Cardiac fibroblast (primary cell): Measurements from ENCODE around the gene TSPAN14.
"Not testable (repeated sequence)": the region's sequence is repeated elsewhere in the genome, so short reads cannot be mapped to it uniquely, and the experiment has no call there.

Source experiments
- DNase-seq, 2 donors: peaks; one replicate each; pipeline versions ENCODE4 v3.0.0 to v3.0.0-alpha.2; 2010; ENCODE audit warnings: low read depth in 2 of 2
- H3K4me3 ChIP-seq, 2 donors: replicated peaks in 1 of 2; 1 replicate in 1 of 2; 2 replicates in 1 of 2; pipeline ENCODE4 v1.5.1; 2011; ENCODE audit warnings: low read depth in 2 of 2, low read length in 2 of 2, mild to moderate bottlenecking in 2 of 2, moderate library complexity in 1 of 2
- TF ChIP-seq, protein P1 (sequence below): IDR thresholded peaks from one replicate; pipeline ENCODE4 v1.5.1; 2011; ENCODE audit warnings: low read depth, mild to moderate bottlenecking, low read length, inconsistent platforms

The TSPAN14 gene

DNA sequence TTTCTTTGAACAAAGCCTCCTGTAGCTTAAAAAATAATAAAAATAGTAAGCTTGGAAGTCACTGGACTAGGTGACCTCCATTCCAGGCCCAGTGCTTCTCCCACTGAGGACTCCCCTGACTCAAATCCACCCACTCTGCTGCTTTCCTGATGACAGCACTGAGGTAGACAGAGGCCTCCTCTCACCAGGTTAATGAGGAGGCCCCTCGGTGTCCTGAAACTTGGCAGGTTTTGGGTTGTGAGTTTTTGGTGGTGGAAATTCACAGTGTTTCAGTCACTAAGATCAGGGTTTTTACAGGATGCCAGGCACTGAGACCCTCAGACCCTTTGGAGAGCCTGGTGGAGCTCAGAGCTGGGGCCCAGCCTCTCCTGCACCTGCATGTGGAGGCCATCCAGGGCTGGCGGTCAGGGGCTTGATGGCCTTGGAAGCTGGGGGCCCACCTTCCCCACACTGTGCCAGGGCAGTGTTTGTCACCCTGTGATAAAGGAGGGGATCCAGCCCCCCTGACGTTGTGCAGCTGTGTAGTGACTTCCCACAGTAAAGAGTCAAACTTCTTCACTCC, 19.1 kb downstream of the TSPAN14 start:
- TF ChIP-seq, protein P1, sequence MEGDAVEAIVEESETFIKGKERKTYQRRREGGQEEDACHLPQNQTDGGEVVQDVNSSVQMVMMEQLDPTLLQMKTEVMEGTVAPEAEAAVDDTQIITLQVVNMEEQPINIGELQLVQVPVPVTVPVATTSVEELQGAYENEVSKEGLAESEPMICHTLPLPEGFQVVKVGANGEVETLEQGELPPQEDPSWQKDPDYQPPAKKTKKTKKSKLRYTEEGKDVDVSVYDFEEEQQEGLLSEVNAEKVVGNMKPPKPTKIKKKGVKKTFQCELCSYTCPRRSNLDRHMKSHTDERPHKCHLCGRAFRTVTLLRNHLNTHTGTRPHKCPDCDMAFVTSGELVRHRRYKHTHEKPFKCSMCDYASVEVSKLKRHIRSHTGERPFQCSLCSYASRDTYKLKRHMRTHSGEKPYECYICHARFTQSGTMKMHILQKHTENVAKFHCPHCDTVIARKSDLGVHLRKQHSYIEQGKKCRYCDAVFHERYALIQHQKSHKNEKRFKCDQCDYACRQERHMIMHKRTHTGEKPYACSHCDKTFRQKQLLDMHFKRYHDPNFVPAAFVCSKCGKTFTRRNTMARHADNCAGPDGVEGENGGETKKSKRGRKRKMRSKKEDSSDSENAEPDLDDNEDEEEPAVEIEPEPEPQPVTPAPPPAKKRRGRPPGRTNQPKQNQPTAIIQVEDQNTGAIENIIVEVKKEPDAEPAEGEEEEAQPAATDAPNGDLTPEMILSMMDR, result no peak
- no peak overlapping the region for H3K4me3 ChIP-seq
- DNase-seq, result no peak

DNA sequence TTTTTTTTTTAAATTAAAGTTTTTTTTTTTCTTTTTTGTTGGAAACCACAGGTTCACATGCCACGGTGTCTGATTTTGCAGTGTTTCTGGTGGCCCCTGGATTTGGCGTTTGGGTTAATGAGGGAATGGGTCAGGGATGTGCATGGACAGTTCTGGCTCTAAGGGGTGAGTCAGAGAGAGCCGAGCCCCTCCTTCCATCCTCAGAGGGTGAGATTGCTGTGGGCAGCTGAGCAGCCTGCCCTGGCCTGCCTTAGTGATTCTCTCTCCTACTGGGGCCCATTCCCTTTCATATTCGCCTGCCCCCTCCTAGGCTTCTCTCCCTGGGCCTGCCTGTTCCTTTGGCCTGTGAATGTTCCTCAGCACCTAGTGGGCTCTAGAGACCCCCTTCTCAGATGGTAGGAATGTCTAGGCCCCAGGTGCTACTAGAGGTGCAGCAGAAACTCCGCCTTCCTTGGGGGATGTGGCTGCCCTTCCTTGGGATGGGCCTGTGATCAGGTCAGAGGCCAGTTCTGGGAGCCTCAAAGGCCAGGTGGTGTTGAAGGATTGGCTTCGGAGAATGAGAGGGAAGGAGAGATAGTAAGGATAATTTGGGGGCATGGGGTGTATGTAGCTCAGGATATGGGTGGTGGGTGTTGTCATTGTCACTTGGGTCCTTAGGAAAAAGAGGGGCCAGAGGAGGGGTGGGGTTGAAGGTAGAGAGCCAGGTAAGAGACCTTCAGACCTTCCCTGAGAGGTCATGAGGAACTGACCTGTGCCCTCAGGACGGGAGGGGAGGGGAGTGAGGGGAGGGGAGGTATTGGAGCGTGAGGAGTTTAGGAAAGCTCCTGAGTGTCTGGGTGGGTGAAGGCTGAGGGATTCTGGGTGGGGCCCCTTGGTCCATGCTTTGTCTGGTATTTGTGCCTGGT, 19.8 kb downstream of the TSPAN14 start:
- peak in 1 of 2 donors; percentile 49 for DNase-seq
- TF ChIP-seq, protein P1, result no peak
- no peak overlapping the region for H3K4me3 ChIP-seq

DNA sequence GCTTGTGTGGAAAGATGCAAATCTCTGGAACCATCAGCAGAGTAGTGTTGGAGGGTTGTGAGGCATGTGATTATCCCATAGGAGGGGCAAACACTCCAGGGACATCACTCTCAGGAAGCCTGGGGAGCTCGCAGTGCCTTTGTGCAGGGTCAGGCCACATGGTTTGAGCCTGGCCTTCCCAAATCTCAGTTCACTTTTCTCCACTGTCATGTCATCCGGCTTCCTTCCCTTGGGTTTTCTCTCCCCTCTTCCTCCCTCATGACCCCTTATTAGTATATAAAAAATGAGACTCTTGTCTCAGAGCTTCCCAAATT, 20.4 kb downstream of the TSPAN14 start:
- H3K4me3 ChIP-seq, result no peak overlapping the region
- TF ChIP-seq, protein P1, result no peak
- no peak for DNase-seq

DNA sequence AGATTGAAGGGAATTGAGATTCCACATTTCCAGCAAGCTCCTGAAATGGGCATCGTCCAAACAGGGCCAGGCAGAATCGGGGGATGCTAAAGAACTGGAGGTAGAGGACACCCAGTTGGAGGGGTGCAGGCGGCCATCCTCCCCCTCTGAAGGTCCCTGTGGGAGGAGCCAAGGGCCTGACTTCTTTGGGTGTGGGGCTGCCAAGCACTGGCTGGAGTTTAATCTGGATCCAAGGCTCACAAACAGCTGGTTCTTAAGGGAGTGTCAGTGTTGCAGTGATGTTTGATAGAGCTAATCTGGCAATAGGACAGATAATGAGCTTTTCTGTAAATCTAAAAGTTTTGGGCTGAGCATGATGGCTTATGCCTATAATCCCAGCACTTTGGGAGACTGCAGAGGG, 20.8 kb downstream of the TSPAN14 start:
- no peak overlapping the region for H3K4me3 ChIP-seq
- TF ChIP-seq, protein P1, result no peak
- no peak for DNase-seq

DNA sequence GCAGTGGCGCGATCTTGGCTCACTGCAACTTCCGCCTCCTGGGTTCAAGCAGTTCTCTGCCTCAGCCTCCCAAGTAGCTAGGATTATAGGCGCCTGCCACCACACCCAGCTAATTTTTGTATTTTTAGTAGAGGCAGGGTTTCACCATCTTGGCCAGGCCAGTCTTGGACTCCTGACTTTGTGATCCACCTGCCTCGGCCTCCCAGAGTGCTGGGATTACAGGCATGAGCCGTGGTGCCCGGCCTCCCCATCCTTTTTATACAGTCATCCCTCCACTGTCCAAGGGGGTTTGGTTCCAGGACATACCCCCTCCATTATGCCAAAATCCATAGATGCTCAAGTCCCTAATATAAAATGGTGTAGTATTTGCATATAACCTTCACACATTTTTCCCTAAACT, 21.5 kb downstream of the TSPAN14 start:
- not testable (repeated sequence) for H3K4me3 ChIP-seq, DNase-seq

DNA sequence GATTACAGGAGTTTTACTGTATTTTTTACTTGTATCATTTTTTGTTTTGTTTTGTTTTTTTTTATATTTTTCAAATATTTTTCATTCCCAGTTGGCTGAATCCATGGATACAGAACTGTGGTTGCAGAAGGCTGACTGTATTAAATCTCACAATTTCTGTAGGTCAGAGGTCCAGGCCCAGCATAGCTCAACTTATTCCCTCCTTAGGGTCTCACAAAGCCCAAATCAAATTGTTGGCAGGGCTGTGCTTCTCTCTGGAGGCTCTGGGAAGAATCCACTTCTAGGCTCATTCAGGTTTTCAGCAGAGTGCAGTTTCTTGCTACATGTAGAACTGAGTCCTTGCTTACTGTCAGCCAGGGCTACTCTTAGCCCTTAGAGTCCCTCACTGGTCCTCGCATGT, 22.6 kb downstream of the TSPAN14 start:
- TF ChIP-seq, protein P1, result no peak
- no peak overlapping the region for H3K4me3 ChIP-seq
- no peak for DNase-seq

DNA sequence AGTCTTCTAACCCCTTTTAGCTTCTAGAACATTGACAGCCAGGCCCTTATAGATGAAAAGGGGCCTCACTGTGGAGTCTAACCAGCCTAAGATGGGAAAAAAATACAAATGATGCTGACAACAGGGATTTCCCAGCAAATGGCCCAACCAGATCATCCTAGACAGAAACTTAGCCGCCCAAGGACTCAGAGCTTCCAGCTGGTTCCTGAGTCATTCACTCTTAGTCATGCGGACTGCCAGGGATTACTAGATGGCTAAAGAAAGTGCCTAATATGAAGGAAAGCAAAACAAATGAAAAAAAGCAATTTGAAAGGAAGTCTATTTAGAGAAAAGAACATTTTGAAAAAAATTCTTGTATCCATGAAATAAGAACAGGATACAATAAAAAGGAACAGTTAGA, 23.7 kb downstream of the TSPAN14 start:
- TF ChIP-seq, protein P1, result no peak
- DNase-seq, result peak; percentile 62 to 98
- no peak overlapping the region for H3K4me3 ChIP-seq

DNA sequence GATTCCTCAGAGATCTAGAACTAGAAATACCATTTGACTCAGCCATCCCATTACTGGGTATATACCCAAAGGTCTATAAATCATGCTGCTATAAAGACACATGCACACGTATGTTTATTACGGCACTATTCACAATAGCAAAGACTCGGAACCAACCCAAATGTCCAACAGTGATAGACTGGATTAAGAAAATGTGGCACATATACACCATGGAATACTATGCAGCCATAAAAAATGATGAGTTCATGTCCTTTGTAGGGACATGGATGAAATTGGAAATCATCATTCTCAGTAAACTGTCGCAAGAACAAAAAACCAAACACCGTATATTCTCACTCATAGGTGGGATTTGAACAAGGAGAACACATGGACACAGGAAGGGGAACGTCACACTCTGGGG, 26.3 kb downstream of the TSPAN14 start:
- not testable (repeated sequence) for H3K4me3 ChIP-seq, DNase-seq
